ENCODE data around the gene IMMP2L.

The IMMP2L gene

DNA sequence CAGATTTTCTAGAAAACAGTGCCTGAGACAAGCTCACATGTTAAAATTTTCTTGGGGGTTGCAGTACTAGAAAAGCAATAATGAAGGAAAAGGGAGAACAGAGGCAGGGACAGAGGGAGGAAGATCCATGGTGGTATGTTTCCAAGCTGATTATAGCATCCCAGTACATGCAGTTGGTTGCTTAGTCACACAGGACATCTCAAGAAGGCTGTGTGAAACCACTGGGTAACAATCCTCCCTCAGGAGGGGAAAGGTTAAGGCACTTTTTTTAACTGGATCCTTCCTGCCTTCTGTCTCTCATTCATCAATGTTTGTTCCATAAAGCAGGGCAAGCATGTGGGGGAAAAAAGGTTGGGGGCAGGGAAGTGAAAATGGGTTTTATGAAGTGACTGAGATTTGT lies 6.1 kb upstream of the IMMP2L start:
- TF ChIP-seq, protein P1, sequence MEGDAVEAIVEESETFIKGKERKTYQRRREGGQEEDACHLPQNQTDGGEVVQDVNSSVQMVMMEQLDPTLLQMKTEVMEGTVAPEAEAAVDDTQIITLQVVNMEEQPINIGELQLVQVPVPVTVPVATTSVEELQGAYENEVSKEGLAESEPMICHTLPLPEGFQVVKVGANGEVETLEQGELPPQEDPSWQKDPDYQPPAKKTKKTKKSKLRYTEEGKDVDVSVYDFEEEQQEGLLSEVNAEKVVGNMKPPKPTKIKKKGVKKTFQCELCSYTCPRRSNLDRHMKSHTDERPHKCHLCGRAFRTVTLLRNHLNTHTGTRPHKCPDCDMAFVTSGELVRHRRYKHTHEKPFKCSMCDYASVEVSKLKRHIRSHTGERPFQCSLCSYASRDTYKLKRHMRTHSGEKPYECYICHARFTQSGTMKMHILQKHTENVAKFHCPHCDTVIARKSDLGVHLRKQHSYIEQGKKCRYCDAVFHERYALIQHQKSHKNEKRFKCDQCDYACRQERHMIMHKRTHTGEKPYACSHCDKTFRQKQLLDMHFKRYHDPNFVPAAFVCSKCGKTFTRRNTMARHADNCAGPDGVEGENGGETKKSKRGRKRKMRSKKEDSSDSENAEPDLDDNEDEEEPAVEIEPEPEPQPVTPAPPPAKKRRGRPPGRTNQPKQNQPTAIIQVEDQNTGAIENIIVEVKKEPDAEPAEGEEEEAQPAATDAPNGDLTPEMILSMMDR (conservative IDR thresholded peaks at IDR 0.05): no peak
- H3K27ac ChIP-seq: no peak overlapping the region

DNA sequence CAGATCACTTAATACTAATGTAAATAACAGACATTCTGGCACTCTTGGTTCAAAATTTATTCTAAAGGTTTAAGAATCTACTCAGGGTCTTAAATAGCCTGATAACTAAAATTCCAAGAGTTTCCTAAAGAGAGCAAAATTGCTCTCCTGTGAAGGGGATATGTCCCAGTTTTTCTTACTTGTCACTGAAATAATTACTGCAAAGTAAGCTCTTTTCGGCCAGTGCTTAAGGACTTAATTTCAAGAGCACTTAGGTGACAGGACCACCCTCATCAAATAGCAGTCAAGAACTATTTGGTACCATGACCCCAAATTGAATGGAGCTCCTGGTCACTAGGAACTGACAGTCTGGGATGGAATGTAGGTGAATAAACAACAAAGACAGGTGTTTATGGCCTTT lies 1.8 kb upstream of the IMMP2L start:
- H3K27ac ChIP-seq: no peak overlapping the region
- TF ChIP-seq, protein P1 (conservative IDR thresholded peaks at IDR 0.05): no peak

DNA sequence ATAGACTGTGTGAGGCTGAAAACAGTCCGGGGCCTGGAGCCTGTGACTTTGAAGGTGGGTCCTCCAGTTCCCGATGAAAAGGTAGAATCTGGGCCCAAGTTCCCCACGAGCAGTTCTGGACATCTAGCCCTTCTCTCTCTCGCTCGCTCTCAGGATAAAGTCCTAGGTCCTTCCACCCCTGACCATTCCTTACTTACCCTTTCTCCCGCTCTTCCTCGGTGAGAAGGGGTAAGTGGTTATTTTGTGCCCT lies 713 bp downstream of the IMMP2L start:
- TF ChIP-seq, protein P1 (conservative IDR thresholded peaks at IDR 0.05): no peak
- H3K27ac ChIP-seq: peak overlapping the region; percentile 85

DNA sequence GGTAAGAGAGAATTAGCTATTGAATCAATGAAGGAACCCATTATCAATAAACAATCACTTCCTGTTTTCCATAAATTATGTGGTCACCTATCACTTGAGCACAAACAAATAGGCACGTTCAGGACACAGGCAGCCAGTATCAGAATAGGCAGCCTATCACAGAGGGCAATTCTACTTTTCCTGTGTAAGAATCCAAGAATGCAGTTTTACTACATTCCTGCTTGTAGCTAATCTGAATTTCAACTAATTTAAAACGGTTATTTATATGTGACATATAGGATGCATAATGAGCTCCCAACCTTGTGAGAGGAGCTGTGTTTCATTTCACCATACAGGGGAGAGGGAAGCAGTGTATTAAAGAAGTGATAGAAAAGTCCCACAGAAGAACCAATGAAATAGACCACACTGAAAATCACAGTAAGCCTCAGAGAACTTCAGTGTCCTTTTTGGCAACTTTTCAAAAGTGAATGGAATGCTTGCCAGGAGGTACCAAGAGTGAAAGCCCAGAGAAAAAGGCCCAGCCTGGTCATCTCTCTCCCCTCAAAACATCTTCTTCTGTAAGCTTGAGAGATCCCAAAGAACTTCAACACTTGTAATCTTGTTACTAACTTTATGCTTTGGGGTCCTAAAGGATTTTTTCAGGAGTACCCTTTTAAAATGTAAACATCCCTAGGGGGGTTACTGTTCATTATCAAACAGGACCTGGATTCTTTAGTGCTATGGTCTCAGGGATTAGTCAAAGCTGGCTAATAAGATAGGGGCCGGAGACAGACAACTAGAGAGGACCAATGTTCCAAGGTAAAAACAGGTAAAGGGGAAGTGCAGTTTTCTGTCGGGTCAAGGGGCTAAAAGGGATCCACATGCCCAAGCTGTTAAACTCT lies 1.3 kb downstream of the IMMP2L start:
- peak overlapping the region; percentile 85 for H3K27ac ChIP-seq
- TF ChIP-seq, protein P1 (conservative IDR thresholded peaks at IDR 0.05): no peak

DNA sequence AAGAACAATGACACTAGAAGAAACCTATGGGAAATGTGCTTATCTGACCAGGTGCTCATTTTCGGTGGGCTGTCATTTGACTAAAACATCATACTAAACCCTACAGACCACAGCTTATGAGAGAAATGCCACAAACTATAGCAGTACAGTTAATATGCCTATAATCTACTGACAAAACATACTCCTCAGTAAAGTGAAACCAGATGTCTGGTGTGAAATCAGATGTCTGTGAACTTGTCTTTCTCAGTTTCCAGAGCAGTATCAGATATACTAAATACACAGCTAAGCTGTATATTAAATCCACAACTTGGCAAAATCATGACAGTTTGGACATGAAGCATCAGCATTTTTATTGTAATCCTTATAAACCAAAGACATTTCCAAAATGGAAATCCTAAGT lies 3.3 kb downstream of the IMMP2L start:
- TF ChIP-seq, protein P1 (conservative IDR thresholded peaks at IDR 0.05): no peak
- no peak overlapping the region for H3K27ac ChIP-seq

DNA sequence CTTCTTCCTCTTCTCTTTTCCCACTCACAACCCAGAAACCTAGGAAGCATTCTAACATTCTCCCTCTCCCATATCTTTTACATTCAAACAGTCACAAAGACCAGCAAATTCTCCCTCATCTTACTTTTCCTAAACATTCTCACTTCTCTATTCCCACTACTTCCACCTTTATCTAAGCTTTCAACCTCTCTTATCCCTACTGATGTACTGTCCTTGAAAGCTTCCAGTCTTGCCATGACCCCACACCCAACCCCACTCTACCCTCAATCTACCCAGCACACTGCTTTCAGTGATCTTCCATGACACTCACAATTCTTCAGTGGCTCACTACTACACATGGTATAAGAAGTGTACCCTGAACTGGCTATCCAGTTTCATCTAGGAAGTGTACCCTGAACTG lies 5.3 kb downstream of the IMMP2L start:
- TF ChIP-seq, protein P1 (conservative IDR thresholded peaks at IDR 0.05): no peak
- no peak overlapping the region for H3K27ac ChIP-seq

DNA sequence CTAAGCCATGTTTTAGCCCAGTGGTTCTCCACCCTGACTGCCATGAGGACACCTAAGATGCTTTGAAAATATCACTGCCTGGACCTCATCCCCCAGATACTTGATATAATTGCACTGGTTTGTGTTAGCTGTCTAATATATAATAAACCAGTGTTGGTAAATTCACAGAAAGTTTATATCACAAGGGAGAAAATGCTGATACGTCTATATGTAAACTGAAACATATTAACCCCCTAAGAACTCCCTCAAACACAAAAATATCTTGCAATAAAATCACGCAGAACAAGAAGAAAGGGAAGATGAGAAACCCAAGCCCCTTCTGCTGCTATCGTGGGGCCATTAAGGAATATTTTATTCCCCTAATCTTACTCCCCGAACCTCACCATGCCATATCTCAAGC lies 8.2 kb downstream of the IMMP2L start:
- TF ChIP-seq, protein P1 (conservative IDR thresholded peaks at IDR 0.05): no peak
- no peak overlapping the region for H3K27ac ChIP-seq
